CD4-positive, CD25-positive, alpha-beta regulatory T cell (primary cell): Measurements from ENCODE around the gene SOX3. TPM values are rescaled to one million over a fixed set of nuclear protein-coding genes. Genes with fewer than 3 reads are reported as not detected.

Experiments
- ATAC-seq, 2 donors: fragments of 150-1000 bp; cut with Tn5 transposase; one replicate each; pipeline ENCODE4 v1.10.0; 2021; ENCODE audit warnings: low read depth in 2 of 2, moderate number of reproducible peaks in 2 of 2, moderate library complexity in 1 of 2
- DNase-seq, 3 donors: peaks; one replicate each; pipeline versions ENCODE4 v3.0.0 to v3.0.0-alpha.2; 2012 to 2022; ENCODE audit warnings: mixed read lengths in 1 of 3
- H3K27ac ChIP-seq: one replicate; pipeline ENCODE4 v1.7.0; 2013; ENCODE audit warnings: mild to moderate bottlenecking, low read length; ENCODE audit not compliant: insufficient read depth, poor library complexity, severe bottlenecking
- H3K27me3 ChIP-seq: one replicate; pipeline ENCODE4 v1.7.0; 2013; ENCODE audit warnings: low read length; ENCODE audit not compliant: control insufficient read depth, insufficient read depth
- H3K36me3 ChIP-seq: one replicate; pipeline ENCODE4 v1.7.0; 2013; ENCODE audit warnings: mild to moderate bottlenecking, low read length, moderate library complexity; ENCODE audit not compliant: control insufficient read depth, insufficient read depth
- H3K4me1 ChIP-seq: 2 replicates; pipeline ENCODE4 v1.7.0; 2013; ENCODE audit warnings: mild to moderate bottlenecking, low read length; ENCODE audit not compliant: insufficient read depth, control insufficient read depth, poor library complexity, severe bottlenecking
- H3K4me3 ChIP-seq: one replicate; pipeline ENCODE4 v1.7.0; 2013; ENCODE audit warnings: low read depth, mild to moderate bottlenecking, low read length, moderate library complexity
- H3K9me3 ChIP-seq, 2 experiments: 1 replicate in 1 of 2; 2 replicates in 1 of 2; pipeline ENCODE4 v1.7.0; 2013; ENCODE audit warnings: low read length in 2 of 2, mild to moderate bottlenecking in 1 of 2, moderate library complexity in 1 of 2; ENCODE audit not compliant: control insufficient read depth in 2 of 2
- H3K27ac Mint-ChIP-seq, 3 donors: one replicate each; pipeline ENCODE4 v1.8.0; 2020 to 2022; ENCODE audit warnings: mild to moderate bottlenecking in 3 of 3, mixed read lengths in 3 of 3, moderate library complexity in 2 of 3
- H3K27me3 Mint-ChIP-seq: one replicate; pipeline ENCODE4 v1.8.0; 2022; ENCODE audit warnings: mild to moderate bottlenecking, mixed read lengths
- H3K36me3 Mint-ChIP-seq: one replicate; pipeline ENCODE4 v1.8.0; 2020; ENCODE audit warnings: mixed read lengths
- H3K4me1 Mint-ChIP-seq, 4 donors: one replicate each; pipeline ENCODE4 v1.8.0; 2020 to 2022; ENCODE audit warnings: mixed read lengths in 4 of 4, mild to moderate bottlenecking in 1 of 4
- H3K4me3 Mint-ChIP-seq, 4 donors: one replicate each; pipeline ENCODE4 v1.8.0; 2020 to 2022; ENCODE audit warnings: mild to moderate bottlenecking in 4 of 4, mixed read lengths in 4 of 4, moderate library complexity in 3 of 4
- H3K9me3 Mint-ChIP-seq, 7 donors: one replicate each; pipeline ENCODE4 v1.8.0; 2020 to 2022; ENCODE audit warnings: mixed read lengths in 7 of 7, mild to moderate bottlenecking in 3 of 7, moderate library complexity in 2 of 7
- polyA plus RNA-seq, 4 donors: library from polyadenylated mRNA; unstranded; fragments of 300-500 nt; fragmentation: Illumina TruSeq; gene quantifications; one replicate each; pipeline ENCODE4 v1.2.3, GENCODE V29; 2021
- total RNA-seq: library from RNA; stranded (reverse); gene quantifications from one replicate; pipeline ENCODE4 v1.2.3, GENCODE V29; 2022

Gene SOX3
- total RNA-seq (not detected), polyA plus RNA-seq (not detected)

DNA sequence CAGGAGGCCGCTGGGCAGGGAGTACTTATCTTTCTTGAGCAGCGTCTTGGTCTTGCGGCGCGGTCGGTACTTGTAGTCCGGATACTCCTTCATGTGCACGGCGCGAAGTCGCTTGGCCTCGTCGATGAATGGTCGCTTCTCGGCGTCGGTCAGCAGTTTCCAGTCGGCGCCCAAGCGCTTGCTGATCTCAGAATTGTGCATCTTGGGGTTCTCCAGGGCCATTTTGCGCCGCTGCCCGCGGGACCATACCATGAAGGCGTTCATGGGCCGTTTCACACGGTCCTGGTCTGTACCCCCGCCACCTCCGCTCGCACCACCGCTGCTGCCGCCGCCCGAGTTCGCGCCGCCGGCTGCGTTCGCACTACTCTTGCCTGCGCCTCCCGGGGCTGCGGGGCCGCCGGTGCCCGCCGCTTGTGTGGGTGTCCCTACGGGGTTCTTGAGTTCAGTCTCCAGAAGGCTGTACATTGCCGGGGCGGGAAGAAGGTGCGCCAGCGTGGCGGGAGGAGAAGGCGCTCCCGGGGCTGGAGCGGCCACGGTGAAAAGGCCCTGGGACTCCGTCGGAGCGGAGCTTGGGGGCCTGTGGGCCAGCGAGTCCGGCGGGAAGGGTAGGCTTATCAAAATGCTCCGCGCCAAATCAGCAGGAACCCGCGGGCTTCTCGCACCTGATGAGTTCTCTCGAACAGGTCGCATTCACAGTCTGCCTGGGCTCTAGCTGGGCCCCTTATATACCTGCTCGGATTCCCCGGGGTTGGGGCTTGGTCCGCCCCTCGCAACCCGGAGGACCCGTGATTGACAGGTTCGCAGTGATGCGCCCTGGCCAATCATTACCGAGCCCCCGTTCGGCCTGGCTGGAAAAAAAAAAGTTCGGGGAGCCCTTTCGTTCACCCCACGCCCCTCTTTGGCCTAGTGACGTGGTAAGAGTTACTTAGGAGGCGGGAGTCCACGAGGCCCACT lies at the start of gene SOX3:
TSS of gene SOX3 (minus strand) at position 699 of the 954 bp plus-strand sequence. CDS start at position 690, 9 bp downstream.
- Mint-ChIP-seq H3K36me3 (no peaks in the 10 kb centered on the region), H3K9me3 (peaks cover 0 to 3% (median 0%) of the 10 kb centered on the region in 7 donors), H3K27ac (no peak within 1 kb of the TSS), H3K4me3 (peak within 1 kb of the TSS in 1 of 4 donors; percentile 56), H3K4me1 (peaks cover 0 to 9% (median 1%) of the 10 kb centered on the region in 4 donors), H3K27me3 (peaks cover 25% of the 10 kb centered on the region)
- Histone ChIP-seq H3K27me3 (no peaks in the 10 kb centered on the region), H3K9me3 (no peaks in the 10 kb centered on the region), H3K4me1 (no peaks in the 10 kb centered on the region), H3K27ac (no peak within 1 kb of the TSS), H3K36me3 (no peaks in the 10 kb centered on the region), H3K4me3 (no peak within 1 kb of the TSS)
- DNase-seq (no peak), ATAC-seq (no peak)

DNA sequence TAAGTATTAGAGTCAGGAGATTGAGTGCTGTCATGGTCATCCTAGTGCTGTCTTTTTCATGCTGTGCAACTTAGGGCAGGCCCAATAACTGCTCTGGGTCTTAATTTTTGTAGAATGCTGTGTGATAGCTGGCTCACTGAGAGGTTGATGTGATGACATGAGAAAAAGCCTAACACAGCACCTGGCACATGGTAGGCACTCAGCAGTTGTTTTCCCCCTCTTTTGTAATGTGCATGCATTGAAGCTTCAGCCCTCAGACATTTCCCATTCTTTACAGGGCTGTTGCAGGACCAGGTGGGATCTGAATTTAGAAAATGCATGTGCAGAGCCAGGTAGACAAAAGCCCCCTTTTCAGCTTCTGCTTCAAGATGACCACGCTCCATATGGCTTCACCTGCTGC lies 44.1 kb upstream of the SOX3 start:
- Mint-ChIP-seq H3K27ac (no peak overlapping the region), H3K4me1 (no peaks in the 10 kb centered on the region), H3K4me3 (no peak overlapping the region), H3K27me3 (no peaks in the 10 kb centered on the region), H3K36me3 (no peaks in the 10 kb centered on the region), H3K9me3 (peaks cover 0 to 4% (median 0%) of the 10 kb centered on the region in 7 donors)
- H3K27ac ChIP-seq: no peak overlapping the region
- no peaks in the 10 kb centered on the region for H3K9me3 ChIP-seq
- no peak overlapping the region for H3K4me3 ChIP-seq
- DNase-seq: no peak
- H3K4me1 ChIP-seq: no peaks in the 10 kb centered on the region
- no peaks in the 10 kb centered on the region for H3K27me3 ChIP-seq
- ATAC-seq: no peak
- H3K36me3 ChIP-seq: no peaks in the 10 kb centered on the region

DNA sequence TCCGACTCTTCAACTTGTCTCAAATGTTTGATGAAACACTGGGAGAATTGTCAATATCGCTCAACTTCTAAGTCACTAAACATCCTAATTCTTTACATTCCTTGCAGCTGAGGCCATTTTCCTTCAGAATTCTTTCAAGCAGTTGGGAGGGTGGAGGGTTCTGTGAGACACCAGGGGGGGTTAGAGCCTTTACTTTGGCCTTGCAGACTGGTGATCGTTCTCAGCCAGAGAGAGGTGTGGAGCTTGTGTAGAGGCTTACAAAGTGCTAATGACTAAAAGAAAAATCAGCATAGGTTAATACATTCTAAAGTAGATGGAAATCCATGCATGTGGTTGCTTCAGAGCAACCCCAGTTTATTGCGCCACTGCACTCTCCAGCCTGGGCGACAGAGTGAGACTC lies 21.3 kb upstream of the SOX3 start:
- no peak overlapping the region for H3K4me3 Mint-ChIP-seq
- ATAC-seq (no peak), DNase-seq (no peak)
- H3K9me3 ChIP-seq: no peaks in the 10 kb centered on the region
- no peak overlapping the region for H3K27ac Mint-ChIP-seq
- no peaks in the 10 kb centered on the region for H3K36me3 Mint-ChIP-seq
- no peaks in the 10 kb centered on the region for H3K27me3 Mint-ChIP-seq
- no peaks in the 10 kb centered on the region for H3K4me1 Mint-ChIP-seq
- no peak overlapping the region for H3K4me3 ChIP-seq
- no peaks in the 10 kb centered on the region for H3K9me3 Mint-ChIP-seq
- H3K36me3 ChIP-seq: no peaks in the 10 kb centered on the region
- no peaks in the 10 kb centered on the region for H3K27me3 ChIP-seq
- H3K4me1 ChIP-seq: no peaks in the 10 kb centered on the region
- H3K27ac ChIP-seq: no peak overlapping the region

DNA sequence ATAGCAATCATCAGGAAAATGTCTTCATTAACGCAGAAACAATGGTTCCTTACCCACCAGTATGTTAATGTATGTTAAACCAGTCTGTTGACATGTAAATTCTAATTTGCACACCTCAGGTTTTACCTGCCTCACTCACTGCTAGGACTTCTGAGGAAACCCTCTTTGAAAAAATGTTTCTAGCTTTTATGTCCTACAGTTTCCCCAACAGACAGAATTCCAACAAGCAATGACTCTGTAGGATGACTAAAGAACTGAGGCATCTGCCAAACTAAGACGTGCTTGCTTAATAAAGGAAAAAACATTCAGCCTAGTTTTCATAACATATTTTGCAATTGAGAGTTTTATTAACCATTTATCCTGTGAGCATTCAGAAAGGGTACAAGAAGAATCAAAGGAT lies 20.6 kb upstream of the SOX3 start:
- no peak for ATAC-seq

DNA sequence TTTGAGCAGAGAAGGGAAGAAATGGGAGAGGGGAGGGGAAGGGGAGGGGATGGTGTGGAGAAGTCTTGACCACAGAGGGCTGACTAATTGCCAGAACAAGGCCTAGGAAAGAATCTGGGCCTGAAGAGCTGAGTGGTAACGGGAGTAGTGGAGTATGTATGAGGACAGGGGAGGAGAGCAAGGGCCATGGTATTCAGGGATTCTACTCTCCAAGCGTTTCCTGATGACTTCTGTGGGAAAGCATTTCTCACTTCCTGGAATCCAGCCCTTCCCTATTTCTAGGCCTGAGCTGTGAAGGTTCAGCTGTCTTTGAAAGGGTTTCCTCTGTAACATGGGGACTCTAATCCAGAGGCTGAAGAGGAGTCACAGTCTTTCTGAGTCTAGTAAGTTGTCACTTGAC lies 19.7 kb upstream of the SOX3 start:
- ATAC-seq: no peak

More for the DNA sequence above, 20.6 kb upstream of the SOX3 start:
- H3K4me1 ChIP-seq: no peaks in the 10 kb centered on the region
- no peak overlapping the region for H3K27ac Mint-ChIP-seq
- no peaks in the 10 kb centered on the region for H3K36me3 Mint-ChIP-seq
- no peaks in the 10 kb centered on the region for H3K36me3 ChIP-seq
- H3K9me3 Mint-ChIP-seq: peaks cover 0 to 1% (median 0%) of the 10 kb centered on the region in 7 donors
- H3K4me1 Mint-ChIP-seq: no peaks in the 10 kb centered on the region
- no peaks in the 10 kb centered on the region for H3K27me3 Mint-ChIP-seq
- no peaks in the 10 kb centered on the region for H3K9me3 ChIP-seq
- no peak overlapping the region for H3K4me3 Mint-ChIP-seq
- no peak overlapping the region for H3K4me3 ChIP-seq
- no peak for DNase-seq
- no peaks in the 10 kb centered on the region for H3K27me3 ChIP-seq
- H3K27ac ChIP-seq: no peak overlapping the region

DNA sequence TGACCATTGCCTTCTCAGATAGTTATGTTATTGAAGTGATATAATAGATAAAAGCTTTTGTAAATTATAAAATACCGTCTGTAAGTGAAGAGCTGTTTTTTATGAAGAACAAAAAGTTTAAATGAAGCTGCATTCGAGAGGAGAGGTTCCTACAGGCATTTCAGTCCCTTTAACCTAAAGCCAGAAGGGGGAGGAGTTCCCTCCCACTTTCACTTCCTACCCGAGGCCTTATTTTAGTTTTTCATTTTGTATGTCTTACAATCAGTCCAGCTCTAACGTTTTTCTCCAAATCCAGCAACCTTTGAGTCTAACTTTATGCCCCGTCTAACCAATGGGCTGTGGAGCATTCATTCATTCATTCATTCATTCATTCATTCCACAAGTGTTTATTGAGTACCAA lies 16.5 kb upstream of the SOX3 start:
- H3K4me1 ChIP-seq: no peaks in the 10 kb centered on the region
- Mint-ChIP-seq H3K27ac (no peak overlapping the region), H3K9me3 (peaks cover 0 to 2% (median 0%) of the 10 kb centered on the region in 7 donors), H3K4me3 (no peak overlapping the region), H3K27me3 (no peaks in the 10 kb centered on the region), H3K4me1 (no peaks in the 10 kb centered on the region), H3K36me3 (no peaks in the 10 kb centered on the region)
- no peak overlapping the region for H3K27ac ChIP-seq
- H3K9me3 ChIP-seq: no peaks in the 10 kb centered on the region
- no peak overlapping the region for H3K4me3 ChIP-seq
- DNase-seq: no peak
- H3K36me3 ChIP-seq: no peaks in the 10 kb centered on the region
- no peak for ATAC-seq
- no peaks in the 10 kb centered on the region for H3K27me3 ChIP-seq

More for the DNA sequence above, 19.7 kb upstream of the SOX3 start:
- no peaks in the 10 kb centered on the region for H3K27me3 ChIP-seq
- Mint-ChIP-seq H3K4me3 (no peak overlapping the region), H3K27me3 (no peaks in the 10 kb centered on the region), H3K36me3 (no peaks in the 10 kb centered on the region), H3K27ac (no peak overlapping the region), H3K9me3 (peaks cover 0 to 2% (median 0%) of the 10 kb centered on the region in 7 donors), H3K4me1 (no peaks in the 10 kb centered on the region)
- no peak overlapping the region for H3K27ac ChIP-seq
- DNase-seq: no peak
- H3K4me1 ChIP-seq: no peaks in the 10 kb centered on the region
- H3K4me3 ChIP-seq: no peak overlapping the region
- H3K36me3 ChIP-seq: no peaks in the 10 kb centered on the region
- no peaks in the 10 kb centered on the region for H3K9me3 ChIP-seq

DNA sequence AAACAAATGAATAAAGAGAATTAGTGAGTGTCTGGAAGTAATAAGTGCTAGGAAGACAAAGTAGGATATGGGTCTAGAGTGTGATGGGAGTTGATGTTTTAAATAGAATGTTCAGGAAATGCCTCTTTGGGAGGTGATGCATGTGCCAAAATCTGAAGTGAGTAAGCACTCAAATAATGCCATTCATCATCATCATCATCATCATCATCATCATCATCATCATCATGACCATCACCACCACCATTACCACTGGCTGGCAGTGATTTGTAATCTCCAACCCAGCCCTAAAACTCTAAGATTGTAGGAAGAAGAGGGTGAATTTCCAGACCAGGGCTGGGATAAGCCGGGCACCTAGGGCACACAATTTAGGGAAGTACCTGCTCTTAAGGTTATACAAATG lies 9.7 kb upstream of the SOX3 start:
- H3K9me3 Mint-ChIP-seq: peaks cover 0 to 3% (median 0%) of the 10 kb centered on the region in 7 donors
- no peaks in the 10 kb centered on the region for H3K4me1 Mint-ChIP-seq
- Histone ChIP-seq H3K27me3 (no peaks in the 10 kb centered on the region), H3K4me3 (no peak overlapping the region), H3K9me3 (peaks cover 0 to 2% of the 10 kb centered on the region in 2 experiments), H3K4me1 (no peaks in the 10 kb centered on the region), H3K36me3 (no peaks in the 10 kb centered on the region), H3K27ac (no peak overlapping the region)
- no peak overlapping the region for H3K27ac Mint-ChIP-seq
- DNase-seq (no peak), ATAC-seq (no peak)
- H3K36me3 Mint-ChIP-seq: no peaks in the 10 kb centered on the region
- H3K4me3 Mint-ChIP-seq: no peak overlapping the region
- peaks cover 12% of the 10 kb centered on the region for H3K27me3 Mint-ChIP-seq

DNA sequence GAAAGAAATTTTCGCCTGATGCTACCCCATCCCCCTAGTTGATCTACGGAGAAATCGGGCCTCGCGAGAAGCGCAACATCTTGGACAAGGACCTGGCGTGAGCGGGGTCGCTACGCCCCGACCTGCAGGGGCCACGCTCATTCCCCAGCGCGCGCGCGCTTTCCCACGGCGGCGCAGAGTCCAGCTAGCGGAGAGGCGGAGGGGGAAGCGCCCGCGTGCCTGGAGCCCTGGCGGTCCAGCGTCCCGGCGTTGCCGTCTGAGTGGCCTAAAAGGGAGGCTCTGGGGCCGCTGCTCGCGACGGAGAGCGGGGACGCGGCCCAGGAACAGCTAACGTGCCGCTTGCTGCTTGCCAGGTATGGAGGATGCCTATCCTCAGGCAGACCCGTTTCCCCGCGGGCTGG lies 6.0 kb upstream of the SOX3 start:
- no peaks in the 10 kb centered on the region for H3K36me3 Mint-ChIP-seq
- Histone ChIP-seq H3K36me3 (no peaks in the 10 kb centered on the region), H3K27ac (no peak overlapping the region), H3K4me1 (no peaks in the 10 kb centered on the region), H3K4me3 (no peak overlapping the region), H3K9me3 (peaks cover 0 to 2% of the 10 kb centered on the region in 2 experiments), H3K27me3 (no peaks in the 10 kb centered on the region)
- H3K9me3 Mint-ChIP-seq: peaks cover 0 to 3% (median 0%) of the 10 kb centered on the region in 7 donors
- no peak overlapping the region for H3K27ac Mint-ChIP-seq
- no peak overlapping the region for H3K4me3 Mint-ChIP-seq
- peaks cover 0 to 2% (median 0%) of the 10 kb centered on the region in 4 donors for H3K4me1 Mint-ChIP-seq
- peaks cover 24% of the 10 kb centered on the region for H3K27me3 Mint-ChIP-seq
- ATAC-seq (no peak), DNase-seq (no peak)
